H1 (cell line): Measurements from ENCODE around the gene GCKR. TPM values are rescaled to one million over a fixed set of nuclear protein-coding genes. Genes with fewer than 3 reads are reported as not detected.

Experiments
- CTCF ChIA-PET: fragments of 300-600 bp; sonication (Branson Sonifier 250); formaldehyde crosslinking; loops from one replicate; lab custom pipeline; 2021; ENCODE audit not compliant: partially characterized antibody; lab: Charles Lee
- POLR2A ChIA-PET: fragments of 300-600 bp; sonication (Branson Sonifier 250); formaldehyde crosslinking; loops from one replicate; lab custom pipeline; 2021; ENCODE audit warnings: inconsistent platforms; ENCODE audit not compliant: partially characterized antibody; lab: Charles Lee
- DNase-seq, 2 experiments: peaks; one replicate each; pipeline versions ENCODE4 v3.0.0 to v3.0.0-alpha.2; 2010 to 2022; ENCODE audit warnings: low spot score in 2 of 2, low read depth in 1 of 2, mixed read lengths in 1 of 2
- FAIRE-seq: peaks from 2 replicates; lab custom pipeline; 2011; peaks lifted over from hg19 to GRCh38; lab: Jason Lieb, UNC
- H2AFZ ChIP-seq: 2 replicates; pipeline ENCODE4 v1.8.1; 2012; ENCODE audit warnings: low read length, inconsistent platforms
- H2AK5ac ChIP-seq: 2 replicates; pipeline ENCODE4 v1.6.1; 2013; ENCODE audit warnings: low read depth, low read length
- H2BK120ac ChIP-seq: replicated peaks from 2 replicates; pipeline ENCODE3; 2013; ENCODE audit warnings: low read depth, low read length, inconsistent platforms
- H2BK12ac ChIP-seq: 2 replicates; pipeline ENCODE4 v1.6.1; 2013; ENCODE audit warnings: low read depth, low read length
- H2BK15ac ChIP-seq: 2 replicates; pipeline ENCODE4 v1.6.1; 2013; ENCODE audit warnings: low read length
- H2BK20ac ChIP-seq: 2 replicates; pipeline ENCODE4 v1.6.1; 2013; ENCODE audit warnings: low read length
- H2BK5ac ChIP-seq: 2 replicates; pipeline ENCODE4 v1.6.1; 2013; ENCODE audit warnings: low read depth, low read length
- H3K14ac ChIP-seq: 2 replicates; pipeline ENCODE4 v1.6.1; 2013; ENCODE audit warnings: inconsistent platforms; ENCODE audit not compliant: insufficient read length
- H3K18ac ChIP-seq: 2 replicates; pipeline ENCODE4 v1.6.1; 2013; ENCODE audit warnings: low read length; ENCODE audit errors: extremely low read depth
- H3K23ac ChIP-seq: 2 replicates; pipeline ENCODE4 v1.6.1; 2013; ENCODE audit warnings: inconsistent platforms; ENCODE audit not compliant: insufficient read length
- H3K23me2 ChIP-seq: 2 replicates; pipeline ENCODE4 v1.6.1; 2013; ENCODE audit warnings: low read depth, low read length
- H3K27ac ChIP-seq: 2 replicates; pipeline ENCODE4 v1.6.1; 2011; ENCODE audit warnings: low read depth, low read length, inconsistent platforms
- H3K27me3 ChIP-seq, 4 experiments: replicated peaks in 1 of 4; 1 replicate in 1 of 4; 2 replicates in 3 of 4; pipeline versions ENCODE4 v1.6.1 to v1.8.1; 2011 to 2013; ENCODE audit warnings: low read length in 3 of 4, mild to moderate bottlenecking in 3 of 4, inconsistent platforms in 2 of 4, mixed read lengths in 2 of 4, moderate library complexity in 1 of 4; ENCODE audit not compliant: control insufficient read depth in 3 of 4, insufficient read depth in 3 of 4; ENCODE audit errors: extremely low read depth in 1 of 4
- H3K36me3 ChIP-seq, 4 experiments: 2 replicates each; pipeline versions ENCODE4 v1.6.1 to v1.8.1; 2011 to 2013; ENCODE audit warnings: mild to moderate bottlenecking in 4 of 4, low read length in 3 of 4, moderate library complexity in 2 of 4, control low read depth in 1 of 4, inconsistent platforms in 1 of 4; ENCODE audit not compliant: insufficient read depth in 4 of 4, control insufficient read depth in 2 of 4
- H3K4ac ChIP-seq: replicated peaks from 2 replicates; pipeline ENCODE3; 2013; ENCODE audit warnings: low read length, low read depth, mixed read lengths, inconsistent platforms; ENCODE audit not compliant: insufficient read length
- H3K4me1 ChIP-seq, 4 experiments: replicated peaks in 1 of 4; 1 replicate in 1 of 4; 2 replicates in 3 of 4; pipeline versions ENCODE4 v1.6.1 to v1.8.1; 2011 to 2013; ENCODE audit warnings: low read length in 3 of 4, inconsistent platforms in 2 of 4, mixed read lengths in 1 of 4; ENCODE audit not compliant: insufficient read depth in 4 of 4, control insufficient read depth in 3 of 4
- H3K4me2 ChIP-seq, 2 experiments: 2 replicates each; pipeline versions ENCODE4 v1.6.1 to v1.8.1; 2011 to 2013; ENCODE audit warnings: low read depth in 2 of 2, low read length in 2 of 2, control low read depth in 1 of 2, inconsistent platforms in 1 of 2, mild to moderate bottlenecking in 1 of 2; ENCODE audit not compliant: insufficient read depth in 1 of 2
- H3K4me3 ChIP-seq, 4 experiments: fragments of 200-600, 300-600 bp in 1 of 4; sonication (generic), shearing (Covaris generic), sonication (Bioruptor Twin) in 1 of 4; 2 replicates each; pipeline versions ENCODE4 v1.5.1 to v1.8.1; 2011 to 2016; ENCODE audit warnings: low read length in 4 of 4, low read depth in 3 of 4, control low read depth in 2 of 4, inconsistent platforms in 2 of 4, mild to moderate bottlenecking in 2 of 4, mixed read lengths in 1 of 4, moderate library complexity in 1 of 4; ENCODE audit not compliant: insufficient read depth in 2 of 4; ENCODE audit errors: extremely low read depth in 1 of 4
- H3K56ac ChIP-seq: replicated peaks from 2 replicates; pipeline ENCODE3; 2013; ENCODE audit warnings: low read depth, mild to moderate bottlenecking, mixed read lengths, low read length, inconsistent platforms; ENCODE audit not compliant: insufficient read length
- H3K79me1 ChIP-seq: 2 replicates; pipeline ENCODE4 v1.6.1; 2013; ENCODE audit warnings: low read depth, low read length, control low read depth
- H3K79me2 ChIP-seq, 2 experiments: 2 replicates each; pipeline versions ENCODE4 v1.6.1 to v1.8.1; 2012 to 2013; ENCODE audit warnings: low read length in 2 of 2, mild to moderate bottlenecking in 2 of 2, inconsistent platforms in 1 of 2; ENCODE audit not compliant: insufficient read depth in 2 of 2, control insufficient read depth in 1 of 2
- H3K9ac ChIP-seq, 4 experiments: replicated peaks in 1 of 4; 1 replicate in 1 of 4; 2 replicates in 3 of 4; pipeline versions ENCODE4 v1.6.1 to v1.8.1; 2011 to 2013; ENCODE audit warnings: low read depth in 3 of 4, low read length in 3 of 4, control low read depth in 2 of 4, mild to moderate bottlenecking in 2 of 4, moderate library complexity in 2 of 4, inconsistent platforms in 1 of 4; ENCODE audit errors: extremely low read depth in 1 of 4
- H3K9me3 ChIP-seq, 2 experiments: 2 replicates each; pipeline versions ENCODE4 v1.6.1 to v1.8.1; 2012 to 2013; ENCODE audit warnings: mild to moderate bottlenecking in 2 of 2, moderate library complexity in 2 of 2, control low read depth in 1 of 2, inconsistent platforms in 1 of 2, low read depth in 1 of 2, low read length in 1 of 2, mixed read lengths in 1 of 2; ENCODE audit not compliant: insufficient read depth in 2 of 2
- H4K20me1 ChIP-seq, 2 experiments: replicated peaks in 1 of 2; 2 replicates each; pipeline versions ENCODE3 to v1.8.1; 2011 to 2013; ENCODE audit warnings: inconsistent platforms in 2 of 2, low read length in 2 of 2, mild to moderate bottlenecking in 1 of 2; ENCODE audit not compliant: insufficient read depth in 2 of 2, control insufficient read depth in 1 of 2
- H4K5ac ChIP-seq: 2 replicates; pipeline ENCODE4 v1.6.1; 2013; ENCODE audit warnings: low read length, low read depth, mixed read lengths, inconsistent platforms; ENCODE audit not compliant: insufficient read length
- H4K8ac ChIP-seq: 2 replicates; pipeline ENCODE4 v1.8.0; 2013; ENCODE audit warnings: mild to moderate bottlenecking, moderate library complexity, low read length, inconsistent platforms; ENCODE audit not compliant: insufficient read depth; ENCODE audit errors: extremely low read depth
- H4K91ac ChIP-seq: replicated peaks from 2 replicates; pipeline ENCODE3; 2013; ENCODE audit warnings: low read length, mixed read lengths, inconsistent platforms; ENCODE audit not compliant: insufficient read length
- BACH1 ChIP-seq: IDR thresholded peaks from 2 replicates; pipeline ENCODE4 v1.6.1; 2012; ENCODE audit warnings: low read length, improper control_type of control experiment
- CBX8 ChIP-seq: fragments of 300-800, 300-1000 bp; sonication (generic); IDR thresholded peaks from 2 replicates; pipeline ENCODE4 v1.7.1; 2016; ENCODE audit warnings: low read depth, low read length, borderline replicate concordance
- FOSL1 ChIP-seq: IDR thresholded peaks from 2 replicates; pipeline ENCODE4 v1.6.1; 2011; ENCODE audit warnings: mild to moderate bottlenecking, low read depth, low read length, moderate library complexity; ENCODE audit not compliant: insufficient read depth
- RNF2 ChIP-seq: fragments of 200-900, 300-1000 bp; sonication (generic); IDR thresholded peaks from 2 replicates; pipeline ENCODE4 v1.7.1; 2016; ENCODE audit warnings: borderline replicate concordance, low read depth, mild to moderate bottlenecking, antibody characterized with exemption, low read length; ENCODE audit not compliant: poor library complexity, severe bottlenecking; ENCODE audit errors: missing control alignments
- SAP30 ChIP-seq: fragments of 300-600 bp; sonication (generic); IDR thresholded peaks from 2 replicates; pipeline ENCODE4 v1.7.1; 2012; ENCODE audit warnings: low read length, moderate library complexity, mild to moderate bottlenecking, inconsistent platforms; ENCODE audit not compliant: insufficient read depth, insufficient replicate concordance
- SIX5 ChIP-seq: IDR thresholded peaks from 2 replicates; pipeline ENCODE4 v1.6.1; 2011; ENCODE audit warnings: mild to moderate bottlenecking, low read depth, low read length
- SP1 ChIP-seq: IDR thresholded peaks from 2 replicates; pipeline ENCODE4 v1.6.1; 2011; ENCODE audit warnings: low read depth, low read length
- SP2 ChIP-seq: IDR thresholded peaks from 2 replicates; pipeline ENCODE4 v1.6.1; 2012; ENCODE audit warnings: mild to moderate bottlenecking, low read length, inconsistent platforms
- SUZ12 ChIP-seq: fragments of 200-600 bp; sonication (generic); IDR thresholded peaks from 2 replicates; pipeline ENCODE4 v1.6.1; 2012; ENCODE audit warnings: mild to moderate bottlenecking, inconsistent platforms, low read length, moderate library complexity, mixed read lengths
- TAF7 ChIP-seq: optimal IDR thresholded peaks from 2 replicates; pipeline ENCODE3; 2011; ENCODE audit warnings: low read depth, mild to moderate bottlenecking, inconsistent platforms, low read length, moderate library complexity, borderline replicate concordance
- TCF12 ChIP-seq: IDR thresholded peaks from 2 replicates; pipeline ENCODE4 v1.6.1; 2011; ENCODE audit warnings: low read depth, mild to moderate bottlenecking, low read length
- TEAD4 ChIP-seq: IDR thresholded peaks from 2 replicates; pipeline ENCODE4 v1.6.1; 2012; ENCODE audit warnings: low read depth, low read length, inconsistent platforms, mixed read lengths
- WGBS, 2 experiments: shearing (Covaris generic) in 1 of 2; methylation state at CpG; one replicate each; pipeline versions ENCODE4 v1.1.6 to v1.1.7; 2013 to 2015; ENCODE audit warnings: low lambda C conversion rate in 2 of 2, mixed read lengths in 2 of 2, inconsistent platforms in 1 of 2, low coverage in 1 of 2, missing lambda C conversion rate in 1 of 2; ENCODE audit not compliant: insufficient replicate concordance in 2 of 2, insufficient coverage in 1 of 2, insufficient read length in 1 of 2; ENCODE audit errors: extremely low coverage in 1 of 2, missing lambda C conversion rate in 1 of 2; 5-methylcytosine and 5-hydroxymethylcytosine counted together
- polyA plus RNA-seq, 7 experiments: library from polyadenylated mRNA; depleted of rRNA in 3 of 7; stranded (reverse) in 5 of 7; unstranded in 2 of 7; fragments of >200 nt in 5 of 7; fragments of 200-250 nt in 2 of 7; gene quantifications; 1 replicate in 5 of 7; 2 replicates in 1 of 7; 4 replicates in 1 of 7; pipeline versions ENCODE4 v1.2.1 to v1.2.3, GENCODE V29; 2011 to 2013; ENCODE audit warnings: missing spikeins in 2 of 7, mixed read lengths in 2 of 7
- total RNA-seq: library from RNA; stranded (reverse); fragmentation: NEBNext Ultra II Directional; extraction: Animal tissue kit (Norgen Biotek cat#: 25700); gene quantifications from 2 replicates; pipeline ENCODE4 v1.2.1, GENCODE V29; 2021

GCKR gene
- total and polyA plus RNA-seq, 2 of the 8 experiments (the other 6 are each of a cell fraction or from before 2014, with no cell fraction given): 0.30 to 1.2 TPM

GRCh38 chr2:27451095-27451494 lies 45.5 kb upstream of the GCKR start:
- Histone ChIP-seq H3K79me1 (no peaks in the 10 kb centered on the region), H3K9me3 (no peaks in the 10 kb centered on the region)

More at GRCh38 chr2:27451095-27451494, 45.5 kb upstream of the GCKR start:
- Histone ChIP-seq H3K27ac (no peak overlapping the region), H3K23me2 (no peaks in the 10 kb centered on the region), H4K91ac (no peak overlapping the region), H2AK5ac (no peak overlapping the region), H2BK120ac (no peak overlapping the region), H2BK15ac (no peak overlapping the region), H2BK20ac (no peak overlapping the region), H2AFZ (no peak overlapping the region), H3K36me3 (peaks cover 0 to 10% (median 4%) of the 10 kb centered on the region in 4 experiments; a peak in 3 of 8 replicates), H2BK12ac (no peak overlapping the region), H3K4me2 (no peak overlapping the region), H3K23ac (no peak overlapping the region), H3K27me3 (no peaks in the 10 kb centered on the region), H3K4me1 (no peaks in the 10 kb centered on the region), H2BK5ac (no peak overlapping the region), H4K20me1 (peaks cover 0 to 2% of the 10 kb centered on the region in 2 experiments), H4K5ac (no peak overlapping the region), H4K8ac (no peak overlapping the region), H3K14ac (no peak overlapping the region), H3K18ac (no peak overlapping the region), H3K4ac (no peak overlapping the region), H3K79me2 (no peaks in the 10 kb centered on the region), H3K9ac (no peak overlapping the region), H3K56ac (no peak overlapping the region), H3K4me3 (no peak overlapping the region)
- no peak for FAIRE-seq
- POLR2A ChIA-PET: no interaction called here
- DNase-seq: no peak
- CTCF ChIA-PET: no interaction called here
- TF ChIP-seq SIX5 (no peak), SP1 (no peak), BACH1 (no peak), TEAD4 (no peak), SAP30 (no peak), SUZ12 (no peak), TAF7 (no peak), SP2 (no peak), RNF2 (no peak), FOSL1 (no peak), CBX8 (no peak), TCF12 (no peak)
- WGBS, 2 experiments: 94% methylated on average over 1 of the region's 1 CpG; no CpG with 5 or more reads in 1 of the 2 experiments
